Activated CD4-positive, alpha-beta T cell treated with anti-CD3 and anti-CD28 coated beads, Interleukin-2, amount 50 U/mL, for 48 hours (primary cell): ENCODE data around the gene ZNF862.
A peak's percentile ranks its signal among the peaks of the same experiment; 100 is the strongest.

Experiments used
- DNase-seq, 2 experiments: peaks; one replicate each; pipeline ENCODE4 v3.0.0-alpha.2; 2020

ZNF862 gene

GRCh38 chr7:149846436-149847046 lies 8.4 kb downstream of the ZNF862 start:
- DNase-seq = no peak

DNA sequence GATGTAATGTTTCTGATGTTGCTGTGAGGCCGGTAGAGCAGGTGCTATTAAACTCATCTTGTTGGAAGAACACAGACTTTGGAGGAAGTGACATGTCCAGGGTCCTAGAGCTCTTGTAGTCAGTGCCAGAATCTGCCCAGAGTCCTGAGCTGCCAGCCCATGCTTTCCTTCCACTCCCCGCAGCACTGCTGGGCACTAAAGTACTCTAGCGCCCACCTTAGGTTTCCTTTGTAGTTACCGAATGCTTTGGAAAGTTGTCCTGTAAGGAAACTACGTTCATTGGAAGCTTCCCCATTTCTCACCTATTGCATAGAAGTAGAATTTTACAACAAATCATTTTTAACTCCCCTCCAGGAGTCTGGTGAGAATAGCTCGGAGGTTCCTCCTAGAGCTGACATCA lies 11.0 kb downstream of the ZNF862 start:
- DNase-seq = no peak

DNA sequence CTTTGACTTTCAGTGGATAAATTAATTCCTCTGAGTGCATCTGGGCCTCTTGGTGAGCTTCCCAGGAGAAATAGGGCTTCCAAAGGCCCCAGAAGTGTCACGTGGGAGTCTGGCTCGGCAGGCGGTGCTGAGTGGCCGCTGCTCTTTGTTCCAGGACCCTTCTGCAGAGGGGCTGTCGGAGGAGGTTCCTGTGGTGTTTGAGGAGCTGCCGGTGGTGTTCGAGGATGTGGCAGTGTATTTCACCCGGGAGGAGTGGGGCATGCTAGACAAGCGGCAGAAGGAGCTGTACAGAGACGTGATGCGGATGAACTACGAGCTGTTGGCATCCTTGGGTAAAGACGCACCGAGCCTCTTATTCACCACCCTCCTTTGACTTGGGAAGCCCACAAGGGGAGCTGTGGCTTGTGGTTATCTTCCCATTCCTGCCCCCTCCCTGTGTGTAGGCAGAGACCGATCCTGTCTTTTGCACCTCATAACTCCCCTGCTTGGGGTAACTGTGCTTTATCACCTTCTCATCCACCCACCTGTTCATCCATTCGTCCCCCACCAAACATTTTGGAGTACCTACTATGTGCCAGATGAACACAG lies 11.9 kb downstream of the ZNF862 start:
- no peak for DNase-seq

GRCh38 chr7:149850716-149851115 lies 12.5 kb downstream of the ZNF862 start:
- no peak for DNase-seq

DNA sequence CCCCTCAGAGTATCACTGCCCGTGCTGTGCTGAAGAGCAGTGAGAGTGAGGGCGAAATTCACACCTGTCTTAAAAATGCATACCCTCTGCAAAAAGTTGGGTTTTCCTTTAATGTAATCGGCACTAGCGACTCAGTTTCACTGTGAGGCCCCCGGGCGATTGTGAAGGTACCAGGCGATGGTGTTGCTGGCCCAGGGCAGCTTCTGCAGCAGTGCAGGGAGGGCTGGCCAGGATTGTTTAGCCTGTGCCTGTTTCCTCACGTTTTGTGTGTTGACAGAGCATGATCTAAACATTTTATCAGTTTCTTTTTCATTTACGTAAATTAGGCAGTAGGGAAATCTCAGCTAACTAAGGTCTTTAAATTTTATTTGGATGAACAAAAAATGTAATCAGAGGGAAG lies 13.3 kb downstream of the ZNF862 start:
- no peak for DNase-seq

GRCh38 chr7:149853157-149853556 lies 15.0 kb downstream of the ZNF862 start:
- no peak for DNase-seq

GRCh38 chr7:149854611-149855360 lies 16.6 kb downstream of the ZNF862 start:
- DNase-seq = peak in 1 of 2 experiments; percentile 30

DNA sequence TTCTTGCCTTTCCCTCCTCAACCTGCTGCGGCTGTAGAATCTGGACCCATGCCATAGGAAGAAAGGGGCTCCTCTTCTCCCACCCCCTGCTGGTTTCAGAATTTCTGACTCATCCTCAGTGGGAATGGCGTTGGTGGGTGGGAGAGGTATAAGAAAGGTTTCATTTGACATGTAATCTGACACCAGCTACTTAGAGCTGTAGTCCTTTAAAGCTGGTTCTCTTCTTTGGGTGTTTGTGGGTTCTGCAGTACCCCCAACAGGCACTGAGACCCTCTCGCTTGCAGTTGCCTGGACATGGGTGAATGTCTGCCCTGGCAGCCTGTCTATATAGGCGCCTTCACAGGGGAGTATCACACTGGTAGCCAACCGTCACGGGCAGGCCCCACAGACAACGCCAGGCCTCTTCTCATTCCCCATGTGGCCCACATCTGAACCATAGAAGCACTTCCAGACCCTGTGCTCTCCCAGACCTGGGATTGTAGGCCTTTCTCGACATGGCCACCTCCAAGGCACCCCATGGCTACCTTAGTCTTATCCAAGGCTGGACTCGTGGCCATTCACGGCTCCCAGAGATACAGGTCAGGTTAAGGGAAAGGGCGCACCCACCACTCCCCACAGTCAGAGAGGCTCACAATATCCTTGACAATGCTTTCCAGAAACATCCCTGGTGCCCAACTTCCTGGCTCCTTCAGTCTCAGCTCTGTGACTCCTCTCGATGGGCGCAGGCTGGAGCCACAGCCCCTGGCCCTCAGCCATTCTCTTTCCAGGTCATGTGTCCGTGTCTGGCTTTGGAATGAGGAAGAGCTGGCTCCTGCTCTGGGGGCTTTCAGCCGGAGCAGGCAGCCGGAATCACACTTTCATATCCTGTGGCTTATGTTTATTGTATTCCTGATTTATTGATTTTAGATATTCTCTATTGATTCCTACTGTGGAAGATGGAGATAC lies 17.5 kb downstream of the ZNF862 start:
- DNase-seq = peak in 1 of 2 experiments; percentile 39

GRCh38 chr7:149856583-149856982 lies 18.4 kb downstream of the ZNF862 start:
- DNase-seq = peak in 1 of 2 experiments; percentile 52

DNA sequence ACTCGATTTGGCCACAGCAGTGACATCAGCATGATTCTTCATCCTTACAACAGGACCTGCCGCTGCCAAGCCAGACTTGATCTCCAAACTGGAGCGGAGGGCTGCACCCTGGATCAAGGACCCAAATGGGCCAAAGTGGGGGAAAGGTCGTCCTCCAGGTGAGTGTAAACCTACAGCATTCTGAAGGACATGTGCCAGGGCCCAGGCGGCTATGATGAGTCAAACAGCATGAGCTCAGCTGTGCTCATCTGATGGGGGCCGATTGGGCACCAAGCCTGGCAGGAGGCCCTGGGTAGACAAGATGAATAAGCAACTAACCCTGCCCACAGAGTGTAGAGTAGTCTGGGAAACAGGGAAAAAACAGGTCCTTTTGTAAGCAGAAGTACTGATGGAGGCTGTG lies 21.2 kb downstream of the ZNF862 start:
- no peak for DNase-seq

- no peak for DNase-seq
Observed at GRCh38 chr7:149859876-149860275, 21.7 kb downstream of the ZNF862 start.

DNA sequence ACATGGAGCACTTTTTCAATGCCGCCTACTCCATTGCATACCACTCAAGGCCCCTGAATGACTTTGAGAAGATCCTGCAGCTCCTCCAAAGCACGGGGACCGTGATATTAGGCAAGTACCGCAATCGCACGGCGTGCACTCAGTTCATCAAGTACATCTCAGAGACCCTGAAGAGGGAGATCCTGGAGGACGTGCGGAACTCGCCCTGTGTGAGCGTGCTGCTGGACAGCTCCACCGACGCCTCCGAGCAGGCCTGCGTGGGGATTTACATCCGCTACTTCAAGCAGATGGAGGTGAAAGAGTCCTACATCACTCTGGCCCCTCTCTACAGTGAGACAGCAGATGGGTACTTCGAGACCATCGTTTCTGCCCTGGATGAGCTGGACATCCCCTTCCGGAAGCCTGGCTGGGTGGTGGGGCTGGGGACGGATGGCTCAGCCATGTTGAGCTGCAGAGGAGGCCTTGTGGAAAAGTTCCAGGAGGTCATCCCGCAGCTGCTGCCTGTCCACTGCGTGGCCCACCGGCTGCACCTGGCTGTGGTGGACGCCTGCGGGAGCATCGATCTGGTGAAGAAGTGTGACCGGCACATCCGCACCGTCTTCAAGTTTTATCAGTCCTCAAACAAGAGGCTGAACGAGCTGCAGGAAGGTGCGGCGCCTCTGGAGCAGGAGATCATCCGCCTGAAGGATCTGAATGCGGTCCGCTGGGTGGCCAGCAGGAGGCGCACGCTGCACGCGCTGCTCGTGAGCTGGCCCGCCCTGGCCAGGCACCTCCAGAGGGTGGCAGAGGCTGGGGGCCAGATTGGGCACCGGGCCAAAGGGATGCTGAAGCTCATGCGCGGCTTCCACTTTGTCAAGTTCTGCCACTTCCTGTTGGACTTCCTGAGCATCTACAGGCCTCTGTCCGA lies 22.9 kb downstream of the ZNF862 start:
- peak in 1 of 2 experiments; percentile 37 for DNase-seq

DNA sequence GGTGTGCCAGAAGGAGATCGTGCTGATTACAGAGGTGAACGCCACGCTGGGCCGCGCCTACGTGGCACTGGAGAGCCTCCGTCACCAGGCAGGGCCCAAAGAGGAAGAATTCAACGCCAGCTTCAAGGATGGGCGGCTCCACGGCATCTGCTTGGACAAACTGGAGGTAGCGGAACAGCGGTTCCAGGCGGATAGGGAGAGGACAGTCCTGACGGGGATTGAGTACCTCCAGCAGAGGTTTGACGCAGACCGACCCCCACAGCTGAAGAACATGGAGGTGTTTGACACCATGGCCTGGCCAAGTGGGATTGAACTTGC lies 23.5 kb downstream of the ZNF862 start:
- DNase-seq = no peak

DNA sequence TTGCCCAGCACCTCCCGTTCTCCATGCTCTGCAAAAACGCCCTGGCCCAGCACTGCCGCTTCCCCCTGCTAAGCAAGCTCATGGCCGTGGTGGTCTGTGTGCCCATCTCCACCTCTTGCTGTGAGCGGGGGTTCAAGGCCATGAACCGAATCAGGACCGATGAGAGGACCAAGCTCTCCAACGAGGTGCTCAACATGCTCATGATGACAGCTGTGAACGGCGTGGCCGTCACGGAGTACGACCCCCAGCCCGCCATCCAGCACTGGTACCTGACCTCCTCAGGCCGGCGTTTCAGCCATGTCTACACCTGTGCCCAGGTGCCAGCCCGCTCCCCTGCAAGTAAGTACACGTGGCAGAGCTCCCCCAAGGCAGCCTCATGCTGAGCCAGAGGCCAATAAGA lies 24.0 kb downstream of the ZNF862 start:
- DNase-seq = no peak

- no peak for DNase-seq
Observed at GRCh38 chr7:149863500-149863899, 25.3 kb downstream of the ZNF862 start.

GRCh38 chr7:149864023-149864422 lies 25.8 kb downstream of the ZNF862 start:
- no peak for DNase-seq

- DNase-seq = no peak
Observed at GRCh38 chr7:149864751-149865150, 26.6 kb downstream of the ZNF862 start.

DNA sequence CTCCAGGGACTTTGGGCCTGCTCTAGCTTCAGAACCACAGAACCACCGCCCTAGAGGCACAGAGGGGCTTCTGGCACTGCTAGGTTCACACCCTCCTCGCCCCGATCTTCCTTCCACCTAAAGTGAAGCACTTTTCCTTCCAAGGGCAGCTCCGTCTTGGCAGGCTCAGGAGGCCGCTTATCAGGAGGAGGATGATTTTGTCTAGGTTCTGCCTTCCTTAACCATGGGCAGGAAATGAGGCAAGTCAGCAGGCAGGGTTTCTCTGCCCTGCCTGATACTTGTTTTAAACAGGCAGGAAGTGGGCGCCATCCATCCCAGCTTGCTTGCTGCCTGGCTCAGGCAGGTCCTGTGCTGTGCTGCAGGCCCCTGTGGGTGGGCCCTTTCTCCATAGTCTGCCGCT lies 27.3 kb downstream of the ZNF862 start:
- peak; percentile 58 to 66 for DNase-seq

DNA sequence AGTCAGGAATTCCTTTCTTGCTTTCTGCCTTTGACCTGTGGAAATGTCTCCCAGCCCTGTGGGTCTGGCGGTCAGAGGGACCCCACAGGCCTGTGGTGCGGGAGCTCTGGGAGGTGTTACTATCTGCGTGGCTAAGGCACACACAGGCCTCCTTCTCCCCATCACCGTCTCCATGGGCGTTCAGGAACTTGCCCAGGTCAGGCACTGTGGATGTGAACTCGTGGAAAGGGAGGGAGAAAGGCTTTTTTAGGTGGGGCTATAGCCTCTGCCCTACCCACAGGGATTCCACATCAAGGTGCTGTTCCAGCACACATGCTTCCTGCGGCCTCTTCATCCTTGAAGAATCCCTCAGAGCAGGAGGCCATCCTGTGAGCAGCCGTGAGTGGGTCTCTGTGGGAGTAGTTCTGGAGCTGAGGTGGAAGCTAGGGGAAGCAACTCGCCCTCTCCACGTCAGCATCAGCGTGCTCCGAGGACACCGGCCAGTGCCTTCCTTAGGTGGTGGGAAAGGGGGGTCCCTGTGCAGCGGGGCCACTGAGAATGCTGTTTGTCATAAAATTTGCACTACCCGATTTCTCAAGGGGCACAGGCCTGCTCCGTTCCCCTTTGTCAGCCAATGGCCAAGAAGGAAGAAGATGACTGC lies 28.1 kb downstream of the ZNF862 start:
- peak in 1 of 2 experiments; percentile 19 for DNase-seq

GRCh38 chr7:149866779-149867447 lies 28.7 kb downstream of the ZNF862 start:
- DNase-seq = peak in 1 of 2 experiments; percentile 23
